H9 (cell line): ENCODE results near the gene SIK2. TPM values are rescaled to one million over a fixed set of nuclear protein-coding genes. Genes with fewer than 3 reads are reported as not detected.
A peak's percentile ranks its signal among the peaks of the same experiment; 100 is the strongest.

Experiments
- DNase-seq: peaks from one replicate; pipeline ENCODE4 v3.0.0-alpha.2; 2017
- H2AFZ ChIP-seq: one replicate; pipeline ENCODE4 v1.6.1; 2013; ENCODE audit warnings: mild to moderate bottlenecking, low read length, control low read depth, moderate library complexity
- H2AK5ac ChIP-seq: 2 replicates; pipeline ENCODE4 v1.6.1; 2013; ENCODE audit warnings: low read length, control low read depth, mixed read lengths; ENCODE audit not compliant: insufficient read length
- H2BK120ac ChIP-seq: one replicate; pipeline ENCODE4 v1.6.1; 2013; ENCODE audit warnings: low read depth, mild to moderate bottlenecking, low read length, control low read depth, inconsistent platforms; ENCODE audit not compliant: poor library complexity, severe bottlenecking
- H2BK12ac ChIP-seq: 2 replicates; pipeline ENCODE4 v1.6.1; 2013; ENCODE audit warnings: low read length, control low read depth, mixed read lengths, low read depth; ENCODE audit not compliant: insufficient read length
- H2BK15ac ChIP-seq: 2 replicates; pipeline ENCODE4 v1.6.1; 2013; ENCODE audit warnings: low read depth, low read length, control low read depth
- H2BK20ac ChIP-seq: one replicate; pipeline ENCODE4 v1.6.1; 2013; ENCODE audit warnings: low read depth, mild to moderate bottlenecking, low read length, control low read depth, inconsistent platforms; ENCODE audit not compliant: poor library complexity, severe bottlenecking
- H2BK5ac ChIP-seq: 2 replicates; pipeline ENCODE4 v1.6.1; 2013; ENCODE audit warnings: low read length, control low read depth, mixed read lengths; ENCODE audit not compliant: insufficient read length
- H3K14ac ChIP-seq: 2 replicates; pipeline ENCODE4 v1.6.1; 2013; ENCODE audit warnings: low read length, control low read depth; ENCODE audit not compliant: insufficient read depth
- H3K18ac ChIP-seq: 2 replicates; pipeline ENCODE4 v1.6.1; 2013; ENCODE audit warnings: low read depth, mild to moderate bottlenecking, mixed read lengths, low read length, control low read depth; ENCODE audit not compliant: insufficient read length
- H3K23ac ChIP-seq: 2 replicates; pipeline ENCODE4 v1.6.1; 2013; ENCODE audit warnings: low read length, control low read depth, mixed read lengths, low read depth; ENCODE audit not compliant: insufficient read length
- H3K23me2 ChIP-seq: 2 replicates; pipeline ENCODE4 v1.6.1; 2013; ENCODE audit warnings: low read depth, mild to moderate bottlenecking, mixed read lengths, low read length, control low read depth; ENCODE audit not compliant: insufficient read length, poor library complexity, severe bottlenecking
- H3K27ac ChIP-seq: 2 replicates; pipeline ENCODE4 v1.5.1; 2013; ENCODE audit warnings: low read length, control low read depth, mixed read lengths, low read depth; ENCODE audit not compliant: insufficient read length
- H3K27me3 ChIP-seq: 2 replicates; pipeline ENCODE4 v1.6.1; 2013; ENCODE audit warnings: low read length, control low read depth, inconsistent platforms; ENCODE audit not compliant: insufficient read depth
- H3K4ac ChIP-seq: 2 replicates; pipeline ENCODE4 v1.6.1; 2013; ENCODE audit warnings: low read depth, mild to moderate bottlenecking, control low read depth, inconsistent platforms, low read length, moderate library complexity
- H3K4me1 ChIP-seq: 2 replicates; pipeline ENCODE4 v1.6.1; 2013; ENCODE audit warnings: low read length, control low read depth, inconsistent platforms; ENCODE audit not compliant: insufficient read depth
- H3K4me2 ChIP-seq: 2 replicates; pipeline ENCODE4 v1.6.1; 2013; ENCODE audit warnings: low read length, control low read depth, mixed read lengths; ENCODE audit not compliant: insufficient read length, insufficient read depth
- H3K56ac ChIP-seq: 2 replicates; pipeline ENCODE4 v1.6.1; 2013; ENCODE audit warnings: low read depth, mild to moderate bottlenecking, mixed read lengths, low read length, control low read depth; ENCODE audit not compliant: insufficient read length
- H3K79me1 ChIP-seq: 2 replicates; pipeline ENCODE4 v1.6.1; 2013; ENCODE audit warnings: low read depth, mild to moderate bottlenecking, moderate library complexity, low read length, control low read depth, inconsistent platforms; ENCODE audit not compliant: insufficient read depth, poor library complexity, severe bottlenecking
- H3K79me2 ChIP-seq: 2 replicates; pipeline ENCODE4 v1.6.1; 2013; ENCODE audit warnings: low read length, control low read depth, inconsistent platforms; ENCODE audit not compliant: insufficient read depth
- H3K9ac ChIP-seq: 2 replicates; pipeline ENCODE4 v1.6.1; 2013; ENCODE audit warnings: low read length, control low read depth, mixed read lengths; ENCODE audit not compliant: insufficient read length; ENCODE audit errors: extremely low read depth
- H3K9me3 ChIP-seq: one replicate; pipeline ENCODE4 v1.6.1; 2013; ENCODE audit warnings: low read depth, low read length, inconsistent platforms; ENCODE audit not compliant: control insufficient read depth
- H3T11ph ChIP-seq: one replicate; pipeline ENCODE4 v1.6.1; 2013; ENCODE audit warnings: mild to moderate bottlenecking, low read length, control low read depth, inconsistent platforms
- H4K20me1 ChIP-seq: one replicate; pipeline ENCODE4 v1.6.1; 2013; ENCODE audit not compliant: control insufficient read depth, insufficient read length, insufficient read depth
- H4K5ac ChIP-seq: 2 replicates; pipeline ENCODE4 v1.6.1; 2013; ENCODE audit warnings: low read depth, mild to moderate bottlenecking, mixed read lengths, low read length, control low read depth; ENCODE audit not compliant: insufficient read length
- H4K8ac ChIP-seq: replicated peaks from 2 replicates; pipeline ENCODE4 v1.6.1; 2013; ENCODE audit warnings: low read length, control low read depth, mixed read lengths, low read depth; ENCODE audit not compliant: insufficient read length
- H4K91ac ChIP-seq: 2 replicates; pipeline ENCODE4 v1.6.1; 2013; ENCODE audit warnings: low read depth, mild to moderate bottlenecking, moderate library complexity, mixed read lengths, low read length, control low read depth; ENCODE audit not compliant: insufficient read length
- H3K27ac Mint-ChIP-seq, 3 experiments: 2 replicates in 2 of 3; 3 replicates in 1 of 3; pipeline ENCODE4 v1.8.0; 2020 to 2021; ENCODE audit warnings: mixed read lengths in 3 of 3, mild to moderate bottlenecking in 1 of 3, moderate library complexity in 1 of 3
- H3K27me3 Mint-ChIP-seq: 2 replicates; pipeline ENCODE4 v1.8.0; 2021; ENCODE audit warnings: low read depth, mild to moderate bottlenecking, moderate library complexity, mixed read lengths
- H3K36me3 Mint-ChIP-seq, 3 experiments: 2 replicates in 2 of 3; 3 replicates in 1 of 3; pipeline ENCODE4 v1.8.0; 2020 to 2021; ENCODE audit warnings: low read depth in 3 of 3, mixed read lengths in 3 of 3; ENCODE audit not compliant: insufficient read depth in 1 of 3
- H3K4me1 Mint-ChIP-seq, 2 experiments: 2 replicates each; pipeline ENCODE4 v1.8.0; 2020; ENCODE audit warnings: mixed read lengths in 2 of 2
- H3K4me3 Mint-ChIP-seq, 2 experiments: 2 replicates in 1 of 2; 3 replicates in 1 of 2; pipeline ENCODE4 v1.8.0; 2020 to 2021; ENCODE audit warnings: mild to moderate bottlenecking in 2 of 2, mixed read lengths in 2 of 2, moderate library complexity in 1 of 2
- H3K9me3 Mint-ChIP-seq, 2 experiments: 2 replicates in 1 of 2; 3 replicates in 1 of 2; pipeline ENCODE4 v1.8.0; 2020; ENCODE audit warnings: mild to moderate bottlenecking in 2 of 2, mixed read lengths in 2 of 2, moderate library complexity in 1 of 2
- WGBS: extraction: QIAGEN DNeasy Blood & Tissue Kit; methylation state at CpG from one replicate; pipeline ENCODE4 v1.1.7; 2013; ENCODE audit warnings: missing lambda C conversion rate, low lambda C conversion rate, mixed read lengths; ENCODE audit not compliant: insufficient read length; ENCODE audit errors: extremely low coverage; 5-methylcytosine and 5-hydroxymethylcytosine counted together
- total RNA-seq: library from RNA; stranded (reverse); gene quantifications from 2 replicates; pipeline ENCODE4 v1.2.1, GENCODE V29; 2021
- TF ChIP-seq, protein P1 (sequence below): fragments of 200-600 bp; sonication (generic); conservative IDR thresholded peaks from 3 replicates; pipeline ENCODE4 v1.8.0; 2021; ENCODE audit warnings: antibody characterized with exemption, mild to moderate bottlenecking

The SIK2 gene
- total RNA-seq, 1 experiment from 2014 or later = 7.5 TPM

DNA sequence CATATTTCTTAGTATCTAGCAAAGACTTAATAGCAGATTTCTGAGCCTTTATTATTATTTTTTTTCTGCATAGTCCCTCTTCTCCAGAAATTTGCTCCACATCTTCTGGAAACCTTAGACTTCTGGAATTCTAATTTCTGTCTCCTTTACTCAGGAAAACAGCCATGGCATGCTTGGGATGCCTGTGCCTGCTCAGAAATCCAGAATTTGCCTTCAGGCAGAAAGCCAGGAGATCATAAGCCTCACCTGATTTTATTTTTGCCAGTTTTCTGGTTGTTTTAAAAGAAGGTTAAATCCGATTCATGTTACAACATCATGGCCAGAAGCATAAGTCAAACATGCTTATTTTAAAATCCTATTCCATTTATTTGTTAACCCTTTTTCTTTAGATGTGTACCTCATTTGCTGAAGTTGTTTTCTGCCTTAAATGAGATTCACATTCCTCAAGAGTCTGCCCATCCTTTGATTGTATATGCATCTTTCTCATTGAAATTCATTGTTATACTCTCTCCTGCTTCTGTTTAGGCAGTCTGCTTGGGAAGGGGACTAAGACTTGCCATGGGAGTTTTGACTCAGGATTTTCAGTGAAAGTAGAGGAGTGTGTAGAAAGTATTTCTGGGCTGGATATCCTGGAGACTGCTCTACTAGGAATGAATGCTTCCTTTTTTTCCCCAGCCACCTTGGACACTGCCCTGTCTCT, 37.1 kb downstream of the SIK2 start:
- Histone ChIP-seq H3K23me2 (no peaks in the 10 kb centered on the region), H3K23ac (no peak overlapping the region), H2AFZ (no peak overlapping the region), H3K18ac (peak overlapping the region; percentile 61), H4K8ac (no peak overlapping the region), H2BK12ac (no peak overlapping the region), H3K4ac (no peak overlapping the region), H3K27me3 (no peaks in the 10 kb centered on the region), H4K5ac (no peak overlapping the region), H3K9ac (no peak overlapping the region), H2BK5ac (no peak overlapping the region), H3K14ac (no peak overlapping the region), H2BK20ac (no peak overlapping the region), H3K4me1 (peaks cover 11% of the 10 kb centered on the region), H2BK120ac (no peak overlapping the region), H3K9me3 (no peaks in the 10 kb centered on the region), H3T11ph (no peak overlapping the region), H4K91ac (no peak overlapping the region), H4K20me1 (no peaks in the 10 kb centered on the region), H2AK5ac (no peak overlapping the region), H3K79me2 (no peaks in the 10 kb centered on the region), H3K79me1 (no peaks in the 10 kb centered on the region), H3K27ac (no peak overlapping the region), H3K56ac (no peak overlapping the region), H2BK15ac (no peak overlapping the region), H3K4me2 (no peak overlapping the region)
- no peaks in the 10 kb centered on the region for H3K27me3 Mint-ChIP-seq
- TF ChIP-seq, protein P1, sequence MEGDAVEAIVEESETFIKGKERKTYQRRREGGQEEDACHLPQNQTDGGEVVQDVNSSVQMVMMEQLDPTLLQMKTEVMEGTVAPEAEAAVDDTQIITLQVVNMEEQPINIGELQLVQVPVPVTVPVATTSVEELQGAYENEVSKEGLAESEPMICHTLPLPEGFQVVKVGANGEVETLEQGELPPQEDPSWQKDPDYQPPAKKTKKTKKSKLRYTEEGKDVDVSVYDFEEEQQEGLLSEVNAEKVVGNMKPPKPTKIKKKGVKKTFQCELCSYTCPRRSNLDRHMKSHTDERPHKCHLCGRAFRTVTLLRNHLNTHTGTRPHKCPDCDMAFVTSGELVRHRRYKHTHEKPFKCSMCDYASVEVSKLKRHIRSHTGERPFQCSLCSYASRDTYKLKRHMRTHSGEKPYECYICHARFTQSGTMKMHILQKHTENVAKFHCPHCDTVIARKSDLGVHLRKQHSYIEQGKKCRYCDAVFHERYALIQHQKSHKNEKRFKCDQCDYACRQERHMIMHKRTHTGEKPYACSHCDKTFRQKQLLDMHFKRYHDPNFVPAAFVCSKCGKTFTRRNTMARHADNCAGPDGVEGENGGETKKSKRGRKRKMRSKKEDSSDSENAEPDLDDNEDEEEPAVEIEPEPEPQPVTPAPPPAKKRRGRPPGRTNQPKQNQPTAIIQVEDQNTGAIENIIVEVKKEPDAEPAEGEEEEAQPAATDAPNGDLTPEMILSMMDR = no peak
- no peak overlapping the region for H3K4me3 Mint-ChIP-seq
- H3K9me3 Mint-ChIP-seq = no peaks in the 10 kb centered on the region
- H3K27ac Mint-ChIP-seq = peak overlapping the region in 2 of 3 experiments; percentile 25 to 46; a peak in 2 of 7 replicates
- no peak for DNase-seq
- WGBS = no CpG with 5 or more reads among the region's 1 CpG
- peaks cover 0 to 4% (median 3%) of the 10 kb centered on the region in 3 experiments; a peak in 3 of 7 replicates for H3K36me3 Mint-ChIP-seq
- H3K4me1 Mint-ChIP-seq = peaks cover 24 to 33% of the 10 kb centered on the region in 2 experiments
